DOHH2 (cell line): Measurements from ENCODE around the gene UBE2G1.

ENCODE experiments used
- H3F3A ChIP-seq: fragments of 200-600 bp; sonication (generic), shearing (Covaris generic); 2 replicates; pipeline ENCODE4 v1.6.0; 2016; ENCODE audit warnings: antibody characterized with exemption, mild to moderate bottlenecking; ENCODE audit not compliant: control insufficient read depth, insufficient read depth
- H3K27ac ChIP-seq: fragments of 200-600 bp; sonication (generic); 2 replicates; pipeline ENCODE4 v1.5.1; 2014; ENCODE audit warnings: low read depth, mild to moderate bottlenecking, low read length, moderate library complexity
- H3K27me3 ChIP-seq: fragments of 200-600 bp; sonication (generic); 2 replicates; pipeline ENCODE4 v1.6.1; 2014; ENCODE audit warnings: mild to moderate bottlenecking, low read length, mixed read lengths; ENCODE audit not compliant: control insufficient read depth
- H3K36me3 ChIP-seq: fragments of 200-600 bp; sonication (generic); 2 replicates; pipeline ENCODE4 v1.6.1; 2014; ENCODE audit warnings: mild to moderate bottlenecking, low read length, moderate library complexity, mixed read lengths; ENCODE audit not compliant: control insufficient read depth
- H3K4me1 ChIP-seq: fragments of 200-600 bp; sonication (generic); 2 replicates; pipeline ENCODE4 v1.6.1; 2014; ENCODE audit warnings: mild to moderate bottlenecking, low read length, mixed read lengths; ENCODE audit not compliant: control insufficient read depth
- H3K4me2 ChIP-seq: fragments of 200-600 bp; sonication (generic); 2 replicates; pipeline ENCODE4 v1.6.0; 2014; ENCODE audit warnings: mild to moderate bottlenecking, low read length, moderate library complexity
- H3K4me3 ChIP-seq: fragments of 200-600 bp; sonication (generic); 2 replicates; pipeline ENCODE4 v1.5.1; 2014; ENCODE audit warnings: mild to moderate bottlenecking, low read length, mixed read lengths
- H3K79me2 ChIP-seq: fragments of 200-600 bp; sonication (generic); 2 replicates; pipeline ENCODE4 v1.6.1; 2014; ENCODE audit warnings: mild to moderate bottlenecking, low read length, mixed read lengths; ENCODE audit not compliant: control insufficient read depth
- H3K9me2 ChIP-seq: fragments of 200-600 bp; sonication (generic); replicated peaks from 2 replicates; pipeline ENCODE4 v1.6.1; 2014; ENCODE audit warnings: mild to moderate bottlenecking, low read length, mixed read lengths; ENCODE audit not compliant: control insufficient read depth
- H3K9me3 ChIP-seq: fragments of 200-600 bp; sonication (generic); 2 replicates; pipeline ENCODE4 v1.6.1; 2014; ENCODE audit warnings: antibody characterized with exemption, low read length, mixed read lengths; ENCODE audit not compliant: control insufficient read depth, insufficient read depth
- H4K20me1 ChIP-seq: fragments of 200-600 bp; sonication (generic); 2 replicates; pipeline ENCODE4 v1.6.0; 2014; ENCODE audit warnings: low read depth, mild to moderate bottlenecking, antibody characterized with exemption, low read length, moderate library complexity; ENCODE audit not compliant: control insufficient read depth, insufficient read depth
- CTCF ChIP-seq: fragments of 200-600 bp; sonication (generic); IDR thresholded peaks from one replicate; pipeline ENCODE4 v1.5.1; 2014; ENCODE audit warnings: antibody characterized with exemption, mild to moderate bottlenecking, low read depth, low read length; ENCODE audit not compliant: poor library complexity, severe bottlenecking
- EZH2phosphoT487 ChIP-seq: fragments of 200-600 bp; sonication (generic); IDR thresholded peaks from 2 replicates; pipeline ENCODE4 v1.6.1; 2017; ENCODE audit warnings: borderline replicate concordance, mild to moderate bottlenecking, antibody characterized with exemption, low read length, moderate library complexity, mixed read lengths

UBE2G1 gene

GRCh38 chr17:4232168-4232813 lies 134.2 kb downstream of the UBE2G1 start:
- peaks cover 62% of the 10 kb centered on the region for H3K36me3 ChIP-seq
- no peak overlapping the region for H3K4me2 ChIP-seq
- no peaks in the 10 kb centered on the region for H3K9me3 ChIP-seq
- no peaks in the 10 kb centered on the region for H3K27me3 ChIP-seq
- no peaks in the 10 kb centered on the region for H3K79me2 ChIP-seq
- H3K4me3 ChIP-seq: no peak overlapping the region
- TF ChIP-seq CTCF (no peak), EZH2phosphoT487 (no peak)
- no peaks in the 10 kb centered on the region for H3K4me1 ChIP-seq
- no peak overlapping the region for H3K27ac ChIP-seq
- no peaks in the 10 kb centered on the region for H4K20me1 ChIP-seq
- no peaks in the 10 kb centered on the region for H3F3A ChIP-seq
- H3K9me2 ChIP-seq: no peaks in the 10 kb centered on the region

DNA sequence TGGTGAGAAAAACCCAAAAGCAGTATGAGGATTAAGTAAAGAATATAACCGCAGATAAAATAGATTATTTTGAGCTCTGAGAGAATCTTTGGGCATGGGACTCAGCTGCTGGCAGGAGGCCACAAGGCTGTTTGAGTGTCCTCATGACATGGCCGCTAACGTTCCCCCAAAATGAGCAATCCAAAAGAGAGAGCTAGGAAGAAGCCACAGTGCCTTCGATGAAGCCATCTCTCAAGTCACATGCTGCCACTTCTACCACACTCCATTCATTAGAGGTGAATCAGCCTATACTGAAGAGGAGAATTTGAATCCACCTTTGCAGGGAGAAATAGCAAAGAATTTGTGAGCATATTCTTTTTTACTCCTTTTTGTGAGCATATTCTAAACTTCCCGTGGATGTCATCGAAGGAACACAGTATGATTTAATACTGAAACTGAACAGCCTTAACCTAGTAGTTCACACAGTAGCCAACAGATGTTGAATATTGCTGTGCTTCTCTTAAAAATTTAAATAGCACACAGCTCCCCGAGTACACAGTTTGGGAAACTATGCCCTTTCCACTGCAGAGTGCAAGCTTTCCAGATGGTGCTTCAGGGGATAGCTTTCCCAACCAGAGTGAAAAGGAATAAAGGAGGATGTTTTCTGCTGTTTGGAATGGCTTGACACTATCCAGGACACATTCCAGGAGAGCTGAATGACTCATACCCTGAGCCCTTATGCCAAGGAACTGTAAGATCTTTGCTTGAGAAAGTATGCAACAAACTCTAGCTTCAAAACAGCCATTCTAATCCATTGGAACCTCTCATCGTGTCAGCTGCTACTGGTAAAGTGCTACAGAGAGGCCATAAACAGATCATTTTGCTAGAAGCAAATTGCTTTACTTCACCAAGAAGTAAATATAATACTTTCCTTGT lies 136.6 kb downstream of the UBE2G1 start:
- Histone ChIP-seq H4K20me1 (no peaks in the 10 kb centered on the region), H3K27me3 (no peaks in the 10 kb centered on the region), H3K27ac (no peak overlapping the region), H3K9me3 (no peaks in the 10 kb centered on the region), H3K36me3 (peaks cover 48% of the 10 kb centered on the region), H3K9me2 (no peaks in the 10 kb centered on the region), H3K4me1 (no peaks in the 10 kb centered on the region), H3K79me2 (no peaks in the 10 kb centered on the region), H3K4me2 (no peak overlapping the region), H3K4me3 (no peak overlapping the region), H3F3A (no peaks in the 10 kb centered on the region)
- TF ChIP-seq EZH2phosphoT487 (no peak), CTCF (no peak)

GRCh38 chr17:4221899-4222659 lies 144.4 kb downstream of the UBE2G1 start:
- TF ChIP-seq EZH2phosphoT487 (no peak), CTCF (no peak)
- Histone ChIP-seq H3K36me3 (peaks cover 20% of the 10 kb centered on the region), H3K9me3 (no peaks in the 10 kb centered on the region), H3F3A (no peaks in the 10 kb centered on the region), H3K27me3 (no peaks in the 10 kb centered on the region), H3K4me3 (no peak overlapping the region), H3K79me2 (no peaks in the 10 kb centered on the region), H4K20me1 (no peaks in the 10 kb centered on the region), H3K9me2 (no peaks in the 10 kb centered on the region), H3K27ac (no peak overlapping the region), H3K4me1 (no peaks in the 10 kb centered on the region), H3K4me2 (no peak overlapping the region)
